SU-DHL-6 (cell line): ENCODE measurements around the gene BFSP1.

ENCODE experiments used
- H2AFZ ChIP-seq: fragments of 200-600 bp; sonication (generic); 2 replicates; pipeline ENCODE4 v1.6.1; 2014; ENCODE audit warnings: low read depth, mild to moderate bottlenecking, moderate library complexity, mixed read lengths, antibody characterized with exemption, low read length; ENCODE audit not compliant: severe bottlenecking
- H3F3A ChIP-seq: fragments of 200-600 bp; shearing (Covaris generic); 2 replicates; pipeline ENCODE4 v1.6.0; 2016; ENCODE audit warnings: antibody characterized with exemption, mild to moderate bottlenecking; ENCODE audit not compliant: insufficient read depth
- H3K27ac ChIP-seq: fragments of 200-600 bp; sonication (generic); 2 replicates; pipeline ENCODE4 v1.5.1; 2016; ENCODE audit warnings: low read depth, mild to moderate bottlenecking, low read length, moderate library complexity, mixed read lengths
- H3K27me3 ChIP-seq: fragments of 200-600 bp; sonication (generic), shearing (Covaris generic); 2 replicates; pipeline ENCODE4 v1.6.0; 2014; ENCODE audit warnings: mild to moderate bottlenecking, low read length
- H3K36me3 ChIP-seq: fragments of 200-600 bp; sonication (generic); 2 replicates; pipeline ENCODE4 v1.6.1; 2014; ENCODE audit warnings: mild to moderate bottlenecking, low read length, mixed read lengths
- H3K4me2 ChIP-seq: fragments of 300-600, 200-600 bp; shearing (Covaris generic), sonication (generic); 2 replicates; pipeline ENCODE4 v1.6.0; 2014; ENCODE audit warnings: low read length, low read depth, mild to moderate bottlenecking; ENCODE audit not compliant: poor library complexity, severe bottlenecking
- H3K4me3 ChIP-seq: fragments of 200-600 bp; sonication (generic); 2 replicates; pipeline ENCODE4 v1.5.1; 2014; ENCODE audit warnings: antibody characterized with exemption, low read length, mild to moderate bottlenecking, mixed read lengths; ENCODE audit not compliant: insufficient read depth, poor library complexity, severe bottlenecking
- H3K79me2 ChIP-seq: fragments of 200-600 bp; sonication (generic); 2 replicates; pipeline ENCODE4 v1.6.1; 2014; ENCODE audit warnings: mild to moderate bottlenecking, low read length, moderate library complexity; ENCODE audit not compliant: insufficient read depth
- H3K9ac ChIP-seq: fragments of 200-600 bp; sonication (generic); 2 replicates; pipeline ENCODE4 v1.7.0; 2014; ENCODE audit warnings: mild to moderate bottlenecking, low read length
- H3K9me2 ChIP-seq: fragments of 200-600 bp; sonication (generic); replicated peaks from 2 replicates; pipeline ENCODE4 v1.6.1; 2014; ENCODE audit warnings: low read length; ENCODE audit not compliant: insufficient read depth
- H3K9me3 ChIP-seq: fragments of 200-600 bp; sonication (generic); 2 replicates; pipeline ENCODE4 v1.6.1; 2014; ENCODE audit warnings: low read length, mixed read lengths; ENCODE audit not compliant: insufficient read depth
- H4K20me1 ChIP-seq: fragments of 200-600 bp; sonication (generic); 2 replicates; pipeline ENCODE4 v1.6.1; 2014; ENCODE audit warnings: low read depth, mild to moderate bottlenecking, antibody characterized with exemption, low read length, moderate library complexity, mixed read lengths
- CTCF ChIP-seq: fragments of 200-600 bp; sonication (generic); IDR thresholded peaks from one replicate; pipeline ENCODE4 v1.5.1; 2017; ENCODE audit warnings: antibody characterized with exemption, mild to moderate bottlenecking, low read length, moderate library complexity; ENCODE audit not compliant: insufficient read depth, poor library complexity, severe bottlenecking
- EZH2phosphoT487 ChIP-seq: fragments of 200-600 bp; sonication (generic), shearing (Covaris generic); conservative IDR thresholded peaks from 2 replicates; pipeline ENCODE4 v1.6.1; 2018; ENCODE audit warnings: mild to moderate bottlenecking, antibody characterized with exemption, low read length, moderate library complexity, mixed read lengths

The BFSP1 gene

GRCh38 chr20:17473659-17474058, 57.5 kb downstream of the BFSP1 start:
- Histone ChIP-seq H3F3A (no peaks in the 10 kb centered on the region), H3K27me3 (no peaks in the 10 kb centered on the region), H3K4me2 (no peak overlapping the region), H3K79me2 (no peaks in the 10 kb centered on the region), H3K9me2 (no peaks in the 10 kb centered on the region), H3K27ac (no peak overlapping the region), H3K4me3 (no peak overlapping the region), H3K36me3 (no peaks in the 10 kb centered on the region), H3K9me3 (no peaks in the 10 kb centered on the region), H2AFZ (no peak overlapping the region), H3K9ac (no peak overlapping the region), H4K20me1 (no peaks in the 10 kb centered on the region)
- TF ChIP-seq CTCF = no peak
- TF ChIP-seq EZH2phosphoT487 = no peak

- no peak overlapping the region for H3K4me2 ChIP-seq
- TF ChIP-seq CTCF (no peak), EZH2phosphoT487 (no peak)
- H3K36me3 ChIP-seq = no peaks in the 10 kb centered on the region
- no peaks in the 10 kb centered on the region for H4K20me1 ChIP-seq
- no peak overlapping the region for H3K9ac ChIP-seq
- H3K9me3 ChIP-seq = no peaks in the 10 kb centered on the region
- no peaks in the 10 kb centered on the region for H3K9me2 ChIP-seq
- no peak overlapping the region for H3K27ac ChIP-seq
- H2AFZ ChIP-seq = no peak overlapping the region
- H3K79me2 ChIP-seq = no peaks in the 10 kb centered on the region
- H3K27me3 ChIP-seq = no peaks in the 10 kb centered on the region
- no peaks in the 10 kb centered on the region for H3F3A ChIP-seq
- H3K4me3 ChIP-seq = no peak overlapping the region
These were observed 59.5 kb downstream of the BFSP1 start for GRCh38 chr20:17471606-17472187.

- Histone ChIP-seq H3K4me2 (no peak overlapping the region), H3K27ac (no peak overlapping the region), H3K27me3 (no peaks in the 10 kb centered on the region), H3K9me2 (no peaks in the 10 kb centered on the region), H3K4me3 (no peak overlapping the region), H4K20me1 (no peaks in the 10 kb centered on the region), H3K9ac (no peak overlapping the region), H3F3A (no peaks in the 10 kb centered on the region), H2AFZ (no peak overlapping the region), H3K36me3 (no peaks in the 10 kb centered on the region), H3K9me3 (no peaks in the 10 kb centered on the region), H3K79me2 (no peaks in the 10 kb centered on the region)
- TF ChIP-seq EZH2phosphoT487 = no peak
- TF ChIP-seq CTCF = no peak
These were observed 60.2 kb downstream of the BFSP1 start for GRCh38 chr20:17470973-17471372.
